IMR-90 (cell line): ENCODE data around the gene MEP1B. TPM values are rescaled to one million over a fixed set of nuclear protein-coding genes. Genes with fewer than 3 reads are reported as not detected.

Source experiments
- ATAC-seq: fragments of 200-7000 bp; cut with Tn5 transposase; 2 replicates; pipeline ENCODE4 v1.9.1; 2020; ENCODE audit warnings: low read depth, mild to moderate bottlenecking, moderate library complexity
- BruUV-seq: library from RNA; stranded (reverse); fragments of 400-500 nt; replicated peaks from 2 replicates; lab custom pipeline; 2021; lab: Mats Ljungman, UMichigan
- CTCF ChIA-PET: fragments of 300-600 bp; formaldehyde crosslinking; extraction: SDS; loops from one replicate; lab custom pipeline; 2021; ENCODE audit warnings: antibody characterized with exemption; lab: Yijun Ruan, JAX
- POLR2A ChIA-PET: fragments of 300-600 bp; sonication (Branson Sonifier 250); formaldehyde crosslinking; loops from one replicate; lab custom pipeline; 2022; ENCODE audit warnings: antibody characterized with exemption; ENCODE audit not compliant: unreplicated experiment; lab: Charles Lee
- DNase-seq: peaks from one replicate; pipeline ENCODE4 v3.0.0; 2013
- H2AFZ ChIP-seq: replicated peaks from 2 replicates; pipeline ENCODE3; 2013; ENCODE audit warnings: low read length, mild to moderate bottlenecking; ENCODE audit not compliant: poor library complexity
- H2AK5ac ChIP-seq: 2 replicates; pipeline ENCODE4 v1.6.1; 2013; ENCODE audit warnings: low read depth, low read length, inconsistent platforms
- H2AK9ac ChIP-seq: replicated peaks from 2 replicates; pipeline ENCODE3; 2013; ENCODE audit warnings: mild to moderate bottlenecking, low read depth, low read length, moderate library complexity; ENCODE audit not compliant: poor library complexity
- H2BK120ac ChIP-seq: 2 replicates; pipeline ENCODE4 v1.6.1; 2013; ENCODE audit warnings: low read depth, low read length, inconsistent platforms
- H2BK15ac ChIP-seq: 3 replicates; pipeline ENCODE4 v1.6.1; 2013; ENCODE audit warnings: low read depth, low read length, inconsistent platforms
- H2BK20ac ChIP-seq: 2 replicates; pipeline ENCODE4 v1.6.1; 2013; ENCODE audit warnings: low read depth, mild to moderate bottlenecking, inconsistent platforms, low read length, moderate library complexity
- H2BK5ac ChIP-seq: 2 replicates; pipeline ENCODE4 v1.6.1; 2013; ENCODE audit warnings: mild to moderate bottlenecking, low read depth, low read length, inconsistent platforms; ENCODE audit not compliant: poor library complexity, severe bottlenecking
- H3K14ac ChIP-seq: replicated peaks from 2 replicates; pipeline ENCODE4 v1.6.1; 2013; ENCODE audit warnings: low read depth, low read length, inconsistent platforms
- H3K18ac ChIP-seq: 2 replicates; pipeline ENCODE4 v1.6.1; 2013; ENCODE audit warnings: low read depth, low read length, control low read depth
- H3K23ac ChIP-seq: 2 replicates; pipeline ENCODE4 v1.6.1; 2013; ENCODE audit warnings: low read depth, low read length, inconsistent platforms
- H3K27ac ChIP-seq: 2 replicates; pipeline ENCODE4 v1.5.1; 2013; ENCODE audit warnings: mild to moderate bottlenecking, control low read depth, low read length; ENCODE audit not compliant: insufficient read depth
- H3K27me3 ChIP-seq: 2 replicates; pipeline ENCODE4 v1.6.1; 2013; ENCODE audit warnings: low read length; ENCODE audit not compliant: control insufficient read depth, insufficient read depth
- H3K36me3 ChIP-seq: 2 replicates; pipeline ENCODE4 v1.6.1; 2013; ENCODE audit warnings: low read length, mixed read lengths; ENCODE audit not compliant: control insufficient read depth, insufficient read depth
- H3K4ac ChIP-seq: 2 replicates; pipeline ENCODE4 v1.6.1; 2013; ENCODE audit warnings: low read depth, low read length, inconsistent platforms
- H3K4me1 ChIP-seq: 2 replicates; pipeline ENCODE4 v1.6.1; 2013; ENCODE audit warnings: low read length, mixed read lengths; ENCODE audit not compliant: control insufficient read depth, insufficient read depth
- H3K4me2 ChIP-seq: 2 replicates; pipeline ENCODE4 v1.6.1; 2013; ENCODE audit warnings: low read depth, mild to moderate bottlenecking, control low read depth, low read length, moderate library complexity
- H3K4me3 ChIP-seq: 2 replicates; pipeline ENCODE4 v1.5.1; 2013; ENCODE audit warnings: low read depth, mild to moderate bottlenecking, control low read depth, low read length, moderate library complexity; ENCODE audit not compliant: insufficient read depth
- H3K56ac ChIP-seq: 2 replicates; pipeline ENCODE4 v1.6.1; 2013; ENCODE audit warnings: low read length, inconsistent platforms; ENCODE audit not compliant: insufficient read depth; ENCODE audit errors: extremely low read depth
- H3K79me1 ChIP-seq, 2 experiments: 2 replicates each; pipeline ENCODE4 v1.6.1; 2013; ENCODE audit warnings: low read length in 2 of 2, inconsistent platforms in 1 of 2, low read depth in 1 of 2
- H3K9ac ChIP-seq: 2 replicates; pipeline ENCODE4 v1.6.1; 2013; ENCODE audit warnings: low read depth, low read length, control low read depth
- H3K9me1 ChIP-seq: 2 replicates; pipeline ENCODE4 v1.6.1; 2013; ENCODE audit warnings: low read length, inconsistent platforms; ENCODE audit not compliant: insufficient read depth
- H3K9me3 ChIP-seq: 2 replicates; pipeline ENCODE4 v1.6.1; 2013; ENCODE audit warnings: low read length; ENCODE audit not compliant: control insufficient read depth, insufficient read depth
- H4K20me1 ChIP-seq: 2 replicates; pipeline ENCODE4 v1.6.1; 2013; ENCODE audit warnings: low read length, inconsistent platforms; ENCODE audit not compliant: insufficient read depth
- H4K5ac ChIP-seq: 2 replicates; pipeline ENCODE4 v1.6.1; 2013; ENCODE audit warnings: mild to moderate bottlenecking, low read depth, low read length, control low read depth
- H4K8ac ChIP-seq, 2 experiments: 2 replicates each; pipeline ENCODE4 v1.6.1; 2013; ENCODE audit warnings: low read depth in 2 of 2, low read length in 2 of 2, control low read depth in 1 of 2, inconsistent platforms in 1 of 2
- H4K91ac ChIP-seq: 2 replicates; pipeline ENCODE4 v1.6.1; 2013; ENCODE audit warnings: low read depth, low read length, inconsistent platforms; ENCODE audit not compliant: insufficient read depth
- MAFK ChIP-seq: IDR thresholded peaks from 2 replicates; pipeline ENCODE4 v1.6.1; 2012; ENCODE audit warnings: low read depth, low read length, improper control_type of control experiment
- dilution Hi-C: fragments of 300-500 bp; cut with HindIII; formaldehyde crosslinking; loops from one replicate; pipeline ENCODE4 v1.14.3; 2018; ENCODE audit warnings: low sequenced_read_pairs; ENCODE audit not compliant: unreplicated experiment
- in situ Hi-C: fragments of 300-500 bp; cut with MboI; formaldehyde crosslinking; loops from 3 replicates; pipeline ENCODE4 v1.14.3; 2019; ENCODE audit warnings: low sequenced_read_pairs, inconsistent platforms, mixed read lengths
- intact Hi-C: fragments of 100-400 bp; cut with micrococcal nuclease; formaldehyde crosslinking; loops from 2 replicates; pipeline ENCODE4 v1.10.0; 2022
- polyA plus RNA-seq, 3 experiments: library from polyadenylated mRNA; depleted of rRNA; stranded (reverse); fragments of >200 nt; gene quantifications; 2 replicates each; pipeline ENCODE4 v1.2.3, GENCODE V29; 2012; ENCODE audit warnings: low replicate concordance in 1 of 3
- total RNA-seq: library from RNA; depleted of rRNA; stranded (reverse); fragments of >200 nt; gene quantifications from 2 replicates; pipeline ENCODE4 v1.2.3, GENCODE V29; 2012

Gene MEP1B
- total and polyA plus RNA-seq, 2 of the 4 experiments (the other 2 are of a cell fraction): not detected

DNA sequence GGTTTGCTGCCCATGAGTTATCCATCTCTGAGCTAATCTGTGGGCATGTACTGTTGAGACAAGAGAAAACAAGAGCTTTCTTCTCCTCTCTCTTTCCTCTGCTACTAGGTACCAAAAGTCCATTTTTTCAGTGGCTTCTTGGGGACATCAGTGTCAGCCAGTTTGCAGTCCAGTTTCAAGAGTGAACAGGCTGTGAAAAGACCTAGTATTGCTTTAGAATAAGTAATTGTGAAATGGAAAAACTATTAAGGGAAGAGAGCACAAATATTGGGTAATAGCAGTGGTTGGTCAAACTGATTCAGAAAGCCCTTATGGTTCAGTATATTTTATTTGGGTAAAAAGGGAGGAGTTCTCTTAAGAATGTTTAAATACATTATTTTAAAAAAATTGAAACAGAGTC is 33.0 kb upstream of the MEP1B start:
- H3K27ac ChIP-seq: no peak overlapping the region
- BruUV-seq: no TSS peak
- in situ Hi-C loops: no loop called here

More for the DNA sequence above, 33.0 kb upstream of the MEP1B start:
- no peak overlapping the region for H3K14ac ChIP-seq
- H4K91ac ChIP-seq: no peak overlapping the region
- H2BK5ac ChIP-seq: no peak overlapping the region
- CTCF ChIA-PET: interaction anchor here (0.6 to 1.9 kb wide), 3 partner anchors 316 to 396 kb away, joined by 3 to 26 read pairs (median 3); no protein-coding TSS in a partner anchor
- peaks cover 2% of the 10 kb centered on the region for H3K27me3 ChIP-seq
- H3K4me1 ChIP-seq: no peaks in the 10 kb centered on the region
- H4K20me1 ChIP-seq: no peaks in the 10 kb centered on the region
- no peak overlapping the region for H3K23ac ChIP-seq
- dilution Hi-C loops (no loop called here), intact Hi-C loops (loop anchor here (5.0 kb wide), 1 partner anchor 775 kb away; no protein-coding TSS in a partner anchor)
- POLR2A ChIA-PET: no interaction called here
- H3K18ac ChIP-seq: no peak overlapping the region
- H3K9me1 ChIP-seq: no peaks in the 10 kb centered on the region
- no peak overlapping the region for H2BK120ac ChIP-seq
- H2AK5ac ChIP-seq: no peak overlapping the region
- no peak overlapping the region for H2AK9ac ChIP-seq
- H3K9ac ChIP-seq: no peak overlapping the region
- no peak overlapping the region for H4K8ac ChIP-seq
- no peaks in the 10 kb centered on the region for H3K79me1 ChIP-seq
- H3K4me3 ChIP-seq: no peak overlapping the region
- H2BK15ac ChIP-seq: no peak overlapping the region
- DNase-seq (no peak), ATAC-seq (no peak)
- H4K5ac ChIP-seq: no peak overlapping the region
- no peaks in the 10 kb centered on the region for H3K9me3 ChIP-seq
- H3K4ac ChIP-seq: no peak overlapping the region
- no peak for TF ChIP-seq MAFK
- H2AFZ ChIP-seq: no peak overlapping the region
- H3K4me2 ChIP-seq: no peak overlapping the region
- H2BK20ac ChIP-seq: no peak overlapping the region
- no peak overlapping the region for H3K56ac ChIP-seq
- H3K36me3 ChIP-seq: no peaks in the 10 kb centered on the region
